LNCAP (cell line): ENCODE data around the gene CCDC81.

Experiments used
- CTCF ChIP-seq: fragments of 450-650 bp; IDR thresholded peaks from 2 replicates; pipeline ENCODE4 v1.5.1; 2017; ENCODE audit warnings: mild to moderate bottlenecking

Gene CCDC81

DNA sequence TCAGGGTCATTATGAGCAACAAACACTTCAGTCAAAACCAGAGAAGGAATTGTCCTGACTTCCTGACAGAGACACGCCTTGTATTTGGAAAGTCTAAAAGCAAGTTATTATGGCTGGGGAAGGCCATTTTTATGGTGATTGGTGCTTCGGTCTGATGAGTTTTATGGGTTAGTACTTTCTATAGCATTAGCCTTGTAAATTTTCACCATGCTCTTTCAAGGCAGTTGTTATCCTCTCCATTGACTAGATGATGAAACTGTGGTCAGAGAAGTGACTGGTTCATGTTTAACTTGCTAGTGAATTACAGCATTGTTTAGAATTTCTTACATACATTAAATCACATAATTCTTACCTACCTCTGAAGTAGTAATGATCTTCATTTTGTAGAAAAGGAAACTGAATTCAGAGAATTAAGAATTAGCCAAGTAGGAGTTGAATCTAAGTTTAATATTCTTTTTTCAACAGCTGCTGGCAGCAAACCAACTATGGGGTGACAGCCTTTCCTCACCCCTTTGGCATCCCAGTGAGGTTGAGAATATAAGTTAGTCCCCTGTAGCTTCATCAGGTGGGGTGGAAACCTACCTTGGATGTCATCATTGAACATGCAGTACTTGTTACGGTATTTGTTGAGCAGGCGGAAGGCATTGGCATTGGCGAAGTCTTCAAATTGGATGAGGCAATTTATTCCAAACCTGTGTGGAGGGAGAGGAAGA, 90.0 kb downstream of the CCDC81 start:
- no peak for TF ChIP-seq CTCF

DNA sequence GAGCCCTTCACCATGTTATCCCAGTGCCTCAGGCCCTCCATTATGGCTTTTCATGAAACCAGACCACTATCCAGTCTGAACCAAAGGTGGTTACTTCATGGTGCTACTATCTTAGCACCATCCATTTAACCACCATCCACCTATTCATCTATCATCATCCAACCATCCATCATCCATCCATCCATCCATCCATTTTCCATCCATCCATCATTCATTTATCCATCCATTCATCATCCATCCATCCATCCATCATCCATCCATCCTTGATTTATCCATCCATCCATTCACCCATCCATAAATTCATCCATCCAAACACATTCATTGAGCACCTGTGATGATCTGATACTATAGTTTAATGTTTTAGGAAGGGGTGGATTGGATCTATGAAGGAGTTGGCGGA, 93.5 kb downstream of the CCDC81 start:
- no peak for TF ChIP-seq CTCF

- no peak for TF ChIP-seq CTCF
These were observed 95.1 kb downstream of the CCDC81 start for GRCh38 chr11:86469491-86470388.
